GM23338 (cell line): Measurements from ENCODE around the gene IFNB1.

Source experiments
- CREB1 ChIP-seq: fragments of 250-450 bp; sonication (Bioruptor Pico); IDR thresholded peaks from 2 replicates; pipeline ENCODE4 v1.5.0; 2020; ENCODE audit warnings: low read depth, mild to moderate bottlenecking, moderate library complexity
- CTCF ChIP-seq, 2 experiments: fragments of 200-600 bp in 1 of 2; sonication (generic) in 1 of 2; conservative IDR thresholded peaks; 2 replicates each; pipeline versions ENCODE4 v1.5.1 to v1.6.1; 2016 to 2017; ENCODE audit warnings: antibody characterized with exemption in 2 of 2, low read depth in 2 of 2, mild to moderate bottlenecking in 2 of 2, moderate library complexity in 1 of 2
- EZH2 ChIP-seq: fragments of 200-600 bp; sonication (generic); IDR thresholded peaks from one replicate; pipeline ENCODE4 v1.8.0; 2017; ENCODE audit warnings: antibody characterized with exemption, mild to moderate bottlenecking, low read depth; ENCODE audit not compliant: unreplicated experiment
- EZH2phosphoT487 ChIP-seq: fragments of 200-600 bp; sonication (generic); IDR thresholded peaks from one replicate; pipeline ENCODE4 v1.8.1; 2018; ENCODE audit warnings: antibody characterized with exemption; ENCODE audit not compliant: unreplicated experiment
- JUNB ChIP-seq: IDR thresholded peaks from one replicate; pipeline ENCODE4 v1.6.1; 2016; ENCODE audit warnings: antibody characterized with exemption; ENCODE audit not compliant: unreplicated experiment
- NANOG ChIP-seq: IDR thresholded peaks from 2 replicates; pipeline ENCODE4 v1.6.1; 2016; ENCODE audit warnings: antibody characterized with exemption, borderline replicate concordance
- POLR2AphosphoS5 ChIP-seq: IDR thresholded peaks from 2 replicates; pipeline ENCODE4 v1.6.1; 2016; ENCODE audit warnings: antibody characterized with exemption, low read depth
- STAT1 ChIP-seq: IDR thresholded peaks from one replicate; pipeline ENCODE4 v1.6.1; 2016; ENCODE audit warnings: antibody characterized with exemption; ENCODE audit not compliant: unreplicated experiment
- ZNF114 ChIP-seq: fragments of 250-450 bp; sonication (Bioruptor Pico); IDR thresholded peaks from 2 replicates; pipeline ENCODE4 v1.5.0; 2020; ENCODE audit warnings: mild to moderate bottlenecking, moderate library complexity
- ZNF331 ChIP-seq: fragments of 250-450 bp; sonication (Bioruptor Pico); IDR thresholded peaks from 2 replicates; pipeline ENCODE4 v1.5.0; 2020; ENCODE audit warnings: low read depth, mild to moderate bottlenecking, moderate library complexity
- TF ChIP-seq, protein P1 (sequence below): IDR thresholded peaks from one replicate; pipeline ENCODE4 v1.6.1; 2018; ENCODE audit warnings: antibody characterized with exemption; ENCODE audit not compliant: unreplicated experiment
- TF ChIP-seq, protein P2 (sequence below): IDR thresholded peaks from 2 replicates; pipeline ENCODE4 v1.6.1; 2016; ENCODE audit warnings: antibody characterized with exemption
- TF ChIP-seq, protein P3 (sequence below): fragments of 250-450 bp; sonication (Bioruptor Pico); IDR thresholded peaks from 2 replicates; pipeline ENCODE4 v1.5.0; 2020; ENCODE audit warnings: mild to moderate bottlenecking, moderate library complexity

DNA sequence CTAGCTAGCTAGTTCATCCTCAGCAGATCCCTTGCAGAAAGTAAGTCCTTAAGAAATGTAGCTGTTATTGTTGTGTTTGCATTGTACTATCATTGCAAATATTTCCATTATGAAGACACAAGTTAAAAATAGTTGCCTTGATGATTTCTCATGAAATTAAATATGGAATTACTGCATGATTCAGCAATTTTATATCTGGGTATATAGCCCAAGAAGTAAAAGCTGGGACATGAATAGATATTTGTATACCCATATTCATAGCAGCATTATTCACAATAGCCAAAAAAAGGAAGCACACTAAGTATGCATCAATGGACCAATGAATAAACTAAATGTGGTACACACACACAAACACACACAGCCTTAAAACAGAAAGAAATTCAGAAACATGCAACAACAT lies 6.8 kb downstream of the IFNB1 start:
- TF ChIP-seq EZH2 (no peak), EZH2phosphoT487 (no peak), CTCF (conservative IDR thresholded peaks at IDR 0.05; ENCODE audit: low read depth in 2 of 2) (no peak), POLR2AphosphoS5 (no peak), ZNF331 (CRISPR knock-in tag) (no peak), JUNB (no peak), CREB1 (CRISPR knock-in tag) (no peak), STAT1 (no peak), NANOG (no peak), ZNF114 (CRISPR knock-in tag) (no peak)
- TF ChIP-seq, protein P1, sequence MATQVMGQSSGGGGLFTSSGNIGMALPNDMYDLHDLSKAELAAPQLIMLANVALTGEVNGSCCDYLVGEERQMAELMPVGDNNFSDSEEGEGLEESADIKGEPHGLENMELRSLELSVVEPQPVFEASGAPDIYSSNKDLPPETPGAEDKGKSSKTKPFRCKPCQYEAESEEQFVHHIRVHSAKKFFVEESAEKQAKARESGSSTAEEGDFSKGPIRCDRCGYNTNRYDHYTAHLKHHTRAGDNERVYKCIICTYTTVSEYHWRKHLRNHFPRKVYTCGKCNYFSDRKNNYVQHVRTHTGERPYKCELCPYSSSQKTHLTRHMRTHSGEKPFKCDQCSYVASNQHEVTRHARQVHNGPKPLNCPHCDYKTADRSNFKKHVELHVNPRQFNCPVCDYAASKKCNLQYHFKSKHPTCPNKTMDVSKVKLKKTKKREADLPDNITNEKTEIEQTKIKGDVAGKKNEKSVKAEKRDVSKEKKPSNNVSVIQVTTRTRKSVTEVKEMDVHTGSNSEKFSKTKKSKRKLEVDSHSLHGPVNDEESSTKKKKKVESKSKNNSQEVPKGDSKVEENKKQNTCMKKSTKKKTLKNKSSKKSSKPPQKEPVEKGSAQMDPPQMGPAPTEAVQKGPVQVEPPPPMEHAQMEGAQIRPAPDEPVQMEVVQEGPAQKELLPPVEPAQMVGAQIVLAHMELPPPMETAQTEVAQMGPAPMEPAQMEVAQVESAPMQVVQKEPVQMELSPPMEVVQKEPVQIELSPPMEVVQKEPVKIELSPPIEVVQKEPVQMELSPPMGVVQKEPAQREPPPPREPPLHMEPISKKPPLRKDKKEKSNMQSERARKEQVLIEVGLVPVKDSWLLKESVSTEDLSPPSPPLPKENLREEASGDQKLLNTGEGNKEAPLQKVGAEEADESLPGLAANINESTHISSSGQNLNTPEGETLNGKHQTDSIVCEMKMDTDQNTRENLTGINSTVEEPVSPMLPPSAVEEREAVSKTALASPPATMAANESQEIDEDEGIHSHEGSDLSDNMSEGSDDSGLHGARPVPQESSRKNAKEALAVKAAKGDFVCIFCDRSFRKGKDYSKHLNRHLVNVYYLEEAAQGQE, result no peak
- TF ChIP-seq, protein P2, sequence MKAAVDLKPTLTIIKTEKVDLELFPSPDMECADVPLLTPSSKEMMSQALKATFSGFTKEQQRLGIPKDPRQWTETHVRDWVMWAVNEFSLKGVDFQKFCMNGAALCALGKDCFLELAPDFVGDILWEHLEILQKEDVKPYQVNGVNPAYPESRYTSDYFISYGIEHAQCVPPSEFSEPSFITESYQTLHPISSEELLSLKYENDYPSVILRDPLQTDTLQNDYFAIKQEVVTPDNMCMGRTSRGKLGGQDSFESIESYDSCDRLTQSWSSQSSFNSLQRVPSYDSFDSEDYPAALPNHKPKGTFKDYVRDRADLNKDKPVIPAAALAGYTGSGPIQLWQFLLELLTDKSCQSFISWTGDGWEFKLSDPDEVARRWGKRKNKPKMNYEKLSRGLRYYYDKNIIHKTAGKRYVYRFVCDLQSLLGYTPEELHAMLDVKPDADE, result no peak
- TF ChIP-seq, protein P3, sequence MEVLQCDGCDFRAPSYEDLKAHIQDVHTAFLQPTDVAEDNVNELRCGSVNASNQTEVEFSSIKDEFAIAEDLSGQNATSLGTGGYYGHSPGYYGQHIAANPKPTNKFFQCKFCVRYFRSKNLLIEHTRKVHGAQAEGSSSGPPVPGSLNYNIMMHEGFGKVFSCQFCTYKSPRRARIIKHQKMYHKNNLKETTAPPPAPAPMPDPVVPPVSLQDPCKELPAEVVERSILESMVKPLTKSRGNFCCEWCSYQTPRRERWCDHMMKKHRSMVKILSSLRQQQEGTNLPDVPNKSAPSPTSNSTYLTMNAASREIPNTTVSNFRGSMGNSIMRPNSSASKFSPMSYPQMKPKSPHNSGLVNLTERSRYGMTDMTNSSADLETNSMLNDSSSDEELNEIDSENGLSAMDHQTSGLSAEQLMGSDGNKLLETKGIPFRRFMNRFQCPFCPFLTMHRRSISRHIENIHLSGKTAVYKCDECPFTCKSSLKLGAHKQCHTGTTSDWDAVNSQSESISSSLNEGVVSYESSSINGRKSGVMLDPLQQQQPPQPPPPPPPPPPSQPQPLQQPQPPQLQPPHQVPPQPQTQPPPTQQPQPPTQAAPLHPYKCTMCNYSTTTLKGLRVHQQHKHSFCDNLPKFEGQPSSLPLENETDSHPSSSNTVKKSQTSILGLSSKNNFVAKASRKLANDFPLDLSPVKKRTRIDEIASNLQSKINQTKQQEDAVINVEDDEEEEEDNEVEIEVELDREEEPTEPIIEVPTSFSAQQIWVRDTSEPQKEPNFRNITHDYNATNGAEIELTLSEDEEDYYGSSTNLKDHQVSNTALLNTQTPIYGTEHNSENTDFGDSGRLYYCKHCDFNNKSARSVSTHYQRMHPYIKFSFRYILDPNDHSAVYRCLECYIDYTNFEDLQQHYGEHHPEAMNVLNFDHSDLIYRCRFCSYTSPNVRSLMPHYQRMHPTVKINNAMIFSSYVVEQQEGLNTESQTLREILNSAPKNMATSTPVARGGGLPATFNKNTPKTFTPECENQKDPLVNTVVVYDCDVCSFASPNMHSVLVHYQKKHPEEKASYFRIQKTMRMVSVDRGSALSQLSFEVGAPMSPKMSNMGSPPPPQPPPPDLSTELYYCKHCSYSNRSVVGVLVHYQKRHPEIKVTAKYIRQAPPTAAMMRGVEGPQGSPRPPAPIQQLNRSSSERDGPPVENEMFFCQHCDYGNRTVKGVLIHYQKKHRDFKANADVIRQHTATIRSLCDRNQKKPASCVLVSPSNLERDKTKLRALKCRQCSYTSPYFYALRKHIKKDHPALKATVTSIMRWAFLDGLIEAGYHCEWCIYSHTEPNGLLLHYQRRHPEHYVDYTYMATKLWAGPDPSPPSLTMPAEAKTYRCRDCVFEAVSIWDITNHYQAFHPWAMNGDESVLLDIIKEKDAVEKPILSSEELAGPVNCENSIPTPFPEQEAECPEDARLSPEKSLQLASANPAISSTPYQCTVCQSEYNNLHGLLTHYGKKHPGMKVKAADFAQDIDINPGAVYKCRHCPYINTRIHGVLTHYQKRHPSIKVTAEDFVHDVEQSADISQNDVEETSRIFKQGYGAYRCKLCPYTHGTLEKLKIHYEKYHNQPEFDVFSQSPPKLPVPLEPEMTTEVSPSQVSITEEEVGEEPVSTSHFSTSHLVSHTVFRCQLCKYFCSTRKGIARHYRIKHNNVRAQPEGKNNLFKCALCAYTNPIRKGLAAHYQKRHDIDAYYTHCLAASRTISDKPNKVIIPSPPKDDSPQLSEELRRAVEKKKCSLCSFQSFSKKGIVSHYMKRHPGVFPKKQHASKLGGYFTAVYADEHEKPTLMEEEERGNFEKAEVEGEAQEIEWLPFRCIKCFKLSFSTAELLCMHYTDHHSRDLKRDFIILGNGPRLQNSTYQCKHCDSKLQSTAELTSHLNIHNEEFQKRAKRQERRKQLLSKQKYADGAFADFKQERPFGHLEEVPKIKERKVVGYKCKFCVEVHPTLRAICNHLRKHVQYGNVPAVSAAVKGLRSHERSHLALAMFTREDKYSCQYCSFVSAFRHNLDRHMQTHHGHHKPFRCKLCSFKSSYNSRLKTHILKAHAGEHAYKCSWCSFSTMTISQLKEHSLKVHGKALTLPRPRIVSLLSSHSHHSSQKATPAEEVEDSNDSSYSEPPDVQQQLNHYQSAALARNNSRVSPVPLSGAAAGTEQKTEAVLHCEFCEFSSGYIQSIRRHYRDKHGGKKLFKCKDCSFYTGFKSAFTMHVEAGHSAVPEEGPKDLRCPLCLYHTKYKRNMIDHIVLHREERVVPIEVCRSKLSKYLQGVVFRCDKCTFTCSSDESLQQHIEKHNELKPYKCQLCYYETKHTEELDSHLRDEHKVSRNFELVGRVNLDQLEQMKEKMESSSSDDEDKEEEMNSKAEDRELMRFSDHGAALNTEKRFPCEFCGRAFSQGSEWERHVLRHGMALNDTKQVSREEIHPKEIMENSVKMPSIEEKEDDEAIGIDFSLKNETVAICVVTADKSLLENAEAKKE (CRISPR knock-in tag), result no peak
